WI38 (cell line): Measurements from ENCODE around the gene TMEM63B.
"Not testable (repeated sequence)": the region's sequence is repeated elsewhere in the genome, so short reads cannot be mapped to it uniquely, and the experiment has no call there.

Source experiments
- H3K4me3 ChIP-seq: 2 replicates; pipeline ENCODE4 v1.5.1; 2011; ENCODE audit warnings: low read depth, mild to moderate bottlenecking, control low read depth, low read length
- TF ChIP-seq, protein P1 (sequence below): IDR thresholded peaks from 2 replicates; pipeline ENCODE4 v1.5.1; 2012; ENCODE audit warnings: low read depth, mild to moderate bottlenecking, control low read depth, low read length

Gene TMEM63B

DNA sequence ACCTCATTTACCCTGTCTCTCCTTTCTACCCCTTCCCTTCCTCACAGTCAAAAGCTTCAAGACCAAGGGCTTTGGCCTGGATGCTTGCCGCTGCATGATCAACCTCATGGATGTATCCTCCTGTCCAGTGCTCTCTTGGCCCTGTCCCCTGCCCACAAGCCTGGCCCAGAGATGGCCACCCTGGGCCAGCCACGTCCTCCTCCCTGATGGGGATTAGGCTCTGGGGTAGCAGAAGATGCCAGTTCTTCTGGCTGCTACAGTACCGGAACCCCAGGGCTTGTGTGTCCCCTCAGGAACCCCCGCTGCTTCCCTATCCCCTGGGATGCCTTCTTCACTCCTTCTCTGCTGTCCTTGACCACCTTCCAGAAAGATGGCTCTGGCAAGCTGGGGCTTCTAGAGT, 53.5 kb downstream of the TMEM63B start:
- H3K4me3 ChIP-seq: no peak overlapping the region
- TF ChIP-seq, protein P1, sequence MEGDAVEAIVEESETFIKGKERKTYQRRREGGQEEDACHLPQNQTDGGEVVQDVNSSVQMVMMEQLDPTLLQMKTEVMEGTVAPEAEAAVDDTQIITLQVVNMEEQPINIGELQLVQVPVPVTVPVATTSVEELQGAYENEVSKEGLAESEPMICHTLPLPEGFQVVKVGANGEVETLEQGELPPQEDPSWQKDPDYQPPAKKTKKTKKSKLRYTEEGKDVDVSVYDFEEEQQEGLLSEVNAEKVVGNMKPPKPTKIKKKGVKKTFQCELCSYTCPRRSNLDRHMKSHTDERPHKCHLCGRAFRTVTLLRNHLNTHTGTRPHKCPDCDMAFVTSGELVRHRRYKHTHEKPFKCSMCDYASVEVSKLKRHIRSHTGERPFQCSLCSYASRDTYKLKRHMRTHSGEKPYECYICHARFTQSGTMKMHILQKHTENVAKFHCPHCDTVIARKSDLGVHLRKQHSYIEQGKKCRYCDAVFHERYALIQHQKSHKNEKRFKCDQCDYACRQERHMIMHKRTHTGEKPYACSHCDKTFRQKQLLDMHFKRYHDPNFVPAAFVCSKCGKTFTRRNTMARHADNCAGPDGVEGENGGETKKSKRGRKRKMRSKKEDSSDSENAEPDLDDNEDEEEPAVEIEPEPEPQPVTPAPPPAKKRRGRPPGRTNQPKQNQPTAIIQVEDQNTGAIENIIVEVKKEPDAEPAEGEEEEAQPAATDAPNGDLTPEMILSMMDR: no peak

DNA sequence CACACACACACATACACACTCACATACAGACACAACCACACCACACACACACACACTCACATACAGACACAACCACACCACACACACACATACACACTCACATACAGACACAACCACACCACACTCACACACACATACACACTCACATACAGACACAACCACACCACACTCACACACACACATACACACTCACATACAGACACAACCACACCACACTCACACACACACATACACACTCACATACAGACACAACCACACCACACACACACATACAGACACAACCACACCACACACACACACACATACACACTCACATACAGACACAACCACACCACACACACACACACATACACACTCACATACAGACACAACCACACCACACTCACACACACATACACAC, 54.4 kb downstream of the TMEM63B start:
- not testable (repeated sequence) for H3K4me3 ChIP-seq

DNA sequence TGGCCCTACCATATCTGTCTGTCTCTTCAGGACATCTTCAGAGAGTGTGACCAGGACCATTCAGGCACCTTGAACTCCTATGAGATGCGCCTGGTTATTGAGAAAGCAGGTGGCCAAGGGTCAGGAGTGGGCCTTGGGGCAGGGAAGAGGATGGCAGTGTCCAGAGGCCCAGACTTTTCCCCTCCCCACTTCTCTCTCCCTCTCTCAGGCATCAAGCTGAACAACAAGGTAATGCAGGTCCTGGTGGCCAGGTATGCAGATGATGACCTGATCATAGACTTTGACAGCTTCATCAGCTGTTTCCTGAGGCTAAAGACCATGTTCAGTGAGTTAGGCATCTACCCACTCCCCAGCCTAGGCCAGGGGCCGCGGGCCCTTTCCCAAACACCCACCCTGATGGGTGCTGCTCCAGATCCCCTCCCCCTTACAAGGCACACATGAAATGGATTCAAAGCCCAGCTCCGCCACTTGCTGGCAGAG, 55.6 kb downstream of the TMEM63B start:
- no peak overlapping the region for H3K4me3 ChIP-seq
- TF ChIP-seq, protein P1: no peak

DNA sequence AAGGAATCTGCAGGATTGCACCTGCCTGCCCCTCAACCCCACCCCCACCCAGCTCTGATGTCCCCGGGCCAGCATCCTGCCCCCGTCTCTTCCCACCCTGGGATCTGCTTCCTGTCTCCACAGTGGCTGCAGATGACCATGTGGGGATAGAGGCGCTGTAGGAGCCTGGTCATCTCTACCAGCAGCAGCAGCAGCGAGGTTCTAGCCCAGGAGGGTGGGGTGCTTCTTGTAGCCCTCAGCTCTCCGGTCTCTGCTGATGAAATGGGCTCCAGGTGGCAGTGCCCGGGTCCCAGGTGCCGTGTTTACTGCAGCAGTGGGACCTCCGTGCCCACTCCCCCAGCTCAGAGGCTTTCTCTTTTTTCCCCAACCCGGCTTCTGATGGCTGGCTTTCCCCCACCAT, 56.4 kb downstream of the TMEM63B start:
- H3K4me3 ChIP-seq: no peak overlapping the region
- TF ChIP-seq, protein P1: no peak

DNA sequence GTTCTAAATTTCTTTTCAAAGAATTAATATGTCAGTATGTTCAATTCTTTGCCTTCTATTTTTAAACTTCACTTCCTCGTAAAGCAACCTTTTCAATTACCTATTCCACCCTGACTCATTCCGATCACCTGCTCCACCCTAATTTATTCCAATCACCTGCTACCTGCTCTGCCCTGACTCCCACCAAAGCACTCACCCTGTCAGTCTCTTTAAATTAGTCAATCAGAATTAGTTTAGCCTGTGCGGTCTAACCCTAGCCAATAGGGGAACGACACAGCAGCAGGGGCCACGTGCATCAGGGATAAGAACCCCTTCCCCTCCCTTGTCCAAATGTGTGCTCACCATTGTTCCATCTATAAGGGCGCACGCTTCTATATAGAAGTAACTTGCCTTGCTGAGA, 58.0 kb downstream of the TMEM63B start:
- H3K4me3 ChIP-seq: not testable (repeated sequence)

DNA sequence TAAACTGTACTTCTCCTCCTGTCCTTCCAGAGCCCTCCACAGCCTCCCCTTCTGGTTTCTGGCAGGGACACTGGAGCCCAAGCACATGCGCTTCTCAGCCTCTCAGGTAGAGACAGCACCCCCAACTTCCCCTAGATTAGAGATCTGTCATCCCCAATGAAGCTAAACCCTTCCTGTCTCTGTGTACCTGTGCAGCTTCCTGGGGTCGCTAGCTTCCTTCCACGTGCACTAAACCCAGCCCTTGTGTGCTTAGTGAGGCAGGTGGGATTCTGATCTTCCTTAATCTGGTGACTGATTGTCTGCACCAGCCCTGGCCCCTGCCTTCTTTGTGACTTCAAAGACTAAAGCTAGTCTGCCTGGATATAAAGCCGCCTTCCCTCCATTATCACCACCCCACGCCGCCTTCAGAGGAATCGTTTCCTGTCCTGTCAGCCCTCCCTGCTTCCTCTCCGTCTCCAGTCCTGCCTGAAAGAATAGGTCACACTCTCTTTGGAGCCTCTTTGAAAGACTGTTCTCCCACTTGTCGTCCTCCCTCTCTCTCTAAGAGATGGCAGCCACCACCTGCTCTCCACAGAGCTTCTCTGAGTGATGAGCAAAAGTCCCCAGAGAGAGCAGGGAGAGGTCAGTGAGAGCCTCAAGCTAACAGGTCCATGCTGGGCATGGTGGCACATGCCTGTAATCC, 58.7 kb downstream of the TMEM63B start:
- TF ChIP-seq, protein P1: no peak
- H3K4me3 ChIP-seq: no peak overlapping the region

DNA sequence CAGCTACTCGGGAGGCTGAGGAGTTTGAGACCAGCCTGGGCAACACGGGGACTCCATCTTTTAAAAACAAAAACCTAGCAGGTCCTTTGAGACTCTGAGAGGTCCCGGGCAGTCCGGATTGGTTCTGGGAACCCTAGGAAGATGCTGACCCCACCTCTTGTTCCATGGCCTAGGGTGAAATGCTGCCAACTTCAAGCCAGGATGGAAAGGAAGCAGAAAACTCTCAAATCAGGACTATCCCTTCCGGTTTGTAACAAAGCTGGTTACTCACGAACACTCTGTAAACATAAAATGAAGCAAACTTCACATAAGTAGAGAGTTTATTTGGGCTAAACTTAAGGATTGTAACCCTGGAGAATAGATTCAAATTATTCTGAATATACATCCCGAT, 59.3 kb downstream of the TMEM63B start:
- TF ChIP-seq, protein P1: no peak
- H3K4me3 ChIP-seq: no peak overlapping the region

DNA sequence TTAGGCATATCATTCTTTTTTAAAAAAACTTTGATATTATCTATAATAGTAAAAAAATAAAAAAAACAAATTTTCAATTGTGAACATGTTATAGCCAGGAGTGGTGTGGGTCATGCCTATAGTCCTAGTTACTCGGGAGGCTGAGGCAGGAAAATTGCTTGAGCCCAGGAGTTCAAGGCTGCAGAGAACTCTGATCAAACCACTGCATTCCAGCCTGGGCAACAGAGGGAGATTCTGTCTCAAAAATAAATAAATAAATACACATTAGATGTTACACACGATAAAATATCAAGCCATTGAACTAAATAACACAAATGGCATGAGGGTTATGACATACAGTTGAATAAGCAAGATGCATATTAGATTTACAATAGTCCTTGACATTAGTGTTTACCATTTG, 61.5 kb downstream of the TMEM63B start:
- H3K4me3 ChIP-seq: no peak overlapping the region
- TF ChIP-seq, protein P1: no peak
